Measurements from ENCODE around the gene STYXL2.

DNA sequence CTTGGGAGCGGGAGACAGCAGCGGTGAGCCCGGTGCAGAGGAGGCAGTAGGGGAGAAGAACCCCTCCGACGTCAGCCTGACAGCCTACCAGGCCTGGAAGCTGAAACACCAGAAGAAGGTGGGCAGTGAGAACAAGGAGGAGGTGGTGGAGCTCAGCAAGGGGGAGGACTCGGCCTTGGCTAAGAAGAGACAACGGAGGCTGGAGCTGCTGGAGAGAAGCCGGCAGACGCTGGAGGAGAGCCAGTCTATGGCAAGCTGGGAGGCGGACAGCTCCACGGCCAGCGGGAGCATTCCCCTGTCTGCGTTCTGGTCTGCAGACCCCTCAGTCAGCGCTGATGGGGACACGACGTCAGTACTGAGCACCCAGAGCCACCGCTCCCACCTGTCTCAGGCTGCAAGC lies 32.9 kb downstream of the STYXL2 start:
- TF ChIP-seq, protein P1, sequence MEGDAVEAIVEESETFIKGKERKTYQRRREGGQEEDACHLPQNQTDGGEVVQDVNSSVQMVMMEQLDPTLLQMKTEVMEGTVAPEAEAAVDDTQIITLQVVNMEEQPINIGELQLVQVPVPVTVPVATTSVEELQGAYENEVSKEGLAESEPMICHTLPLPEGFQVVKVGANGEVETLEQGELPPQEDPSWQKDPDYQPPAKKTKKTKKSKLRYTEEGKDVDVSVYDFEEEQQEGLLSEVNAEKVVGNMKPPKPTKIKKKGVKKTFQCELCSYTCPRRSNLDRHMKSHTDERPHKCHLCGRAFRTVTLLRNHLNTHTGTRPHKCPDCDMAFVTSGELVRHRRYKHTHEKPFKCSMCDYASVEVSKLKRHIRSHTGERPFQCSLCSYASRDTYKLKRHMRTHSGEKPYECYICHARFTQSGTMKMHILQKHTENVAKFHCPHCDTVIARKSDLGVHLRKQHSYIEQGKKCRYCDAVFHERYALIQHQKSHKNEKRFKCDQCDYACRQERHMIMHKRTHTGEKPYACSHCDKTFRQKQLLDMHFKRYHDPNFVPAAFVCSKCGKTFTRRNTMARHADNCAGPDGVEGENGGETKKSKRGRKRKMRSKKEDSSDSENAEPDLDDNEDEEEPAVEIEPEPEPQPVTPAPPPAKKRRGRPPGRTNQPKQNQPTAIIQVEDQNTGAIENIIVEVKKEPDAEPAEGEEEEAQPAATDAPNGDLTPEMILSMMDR (IDR thresholded peaks at IDR 0.05; ENCODE audit: extremely low read depth in 1 of 2, insufficient read depth in 1 of 2, low read depth in 1 of 2, low read length in 2 of 2) = no peak
- TF ChIP-seq, protein P2, sequence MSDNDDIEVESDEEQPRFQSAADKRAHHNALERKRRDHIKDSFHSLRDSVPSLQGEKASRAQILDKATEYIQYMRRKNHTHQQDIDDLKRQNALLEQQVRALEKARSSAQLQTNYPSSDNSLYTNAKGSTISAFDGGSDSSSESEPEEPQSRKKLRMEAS (IDR thresholded peaks at IDR 0.05; ENCODE audit: insufficient read depth, insufficient read length) = no peak
- TF ChIP-seq EZH2 (IDR thresholded peaks at IDR 0.05; ENCODE audit: borderline replicate concordance, low read depth, low read length, severe bottlenecking) (no peak), POLR2A (IDR thresholded peaks at IDR 0.05; ENCODE audit: low read depth, low read length) (no peak), POLR2AphosphoS5 (IDR thresholded peaks at IDR 0.05; ENCODE audit: insufficient read depth, low read depth, low read length) (no peak), MYC (IDR thresholded peaks at IDR 0.05; ENCODE audit: low read depth, low read length) (no peak), JUN (IDR thresholded peaks at IDR 0.05; ENCODE audit: borderline replicate concordance, insufficient read depth, insufficient read length, low read depth) (no peak), GATA2 (IDR thresholded peaks at IDR 0.05; ENCODE audit: insufficient read depth, insufficient read length, low read depth, low read length) (no peak), FOS (IDR thresholded peaks at IDR 0.05; ENCODE audit: borderline replicate concordance, insufficient read depth, low read length) (no peak)

Measured in endothelial cell of umbilical vein (primary cell).